GM11168 (cell line): ENCODE results near the gene GLIPR1.
"Not testable (repeated sequence)": the region's sequence is repeated elsewhere in the genome, so short reads cannot be mapped to it uniquely, and the experiment has no call there.

Source experiments
- in situ Hi-C: fragments of 300-500 bp; cut with MboI; formaldehyde crosslinking; loops from one replicate; pipeline ENCODE4 v1.12.0; 2022; ENCODE audit warnings: low sequenced_read_pairs; ENCODE audit not compliant: unreplicated experiment

The GLIPR1 gene

GRCh38 chr12:75480469-75480949, at the start of gene GLIPR1:
Gene GLIPR1, plus strand, starts transcription at chr12:75480755. Its CDS starts 126 bp downstream, at chr12:75480881.
- in situ Hi-C loops: loop anchor here (10.0 kb wide), 1 partner anchor 96 kb away; no protein-coding TSS in a partner anchor

- in situ Hi-C loops: no loop called here
Observed at GRCh38 chr12:75432924-75433323, 47.6 kb upstream of the GLIPR1 start.

DNA sequence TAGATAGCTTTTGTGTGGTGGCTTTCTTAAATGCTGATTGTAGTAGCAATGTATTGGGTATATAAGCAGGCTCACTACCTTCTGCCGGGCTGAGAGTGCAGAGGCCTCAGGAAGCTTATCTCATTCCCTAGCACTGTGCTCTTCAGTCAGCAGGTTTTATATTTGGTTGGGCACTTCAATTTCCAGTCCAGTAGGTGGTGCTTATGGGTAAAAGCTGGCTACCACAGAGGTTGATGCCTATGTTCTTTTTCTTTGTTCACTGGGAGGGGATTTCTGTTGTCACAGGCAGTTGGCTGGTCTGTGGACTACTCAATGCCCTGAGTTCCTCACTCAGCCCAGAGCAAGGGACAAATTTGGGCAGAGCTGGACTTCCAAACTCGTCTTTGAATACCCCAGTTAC, 43.0 kb upstream of the GLIPR1 start:
- in situ Hi-C loops: no loop called here

- in situ Hi-C loops: no loop called here
Observed at GRCh38 chr12:75438059-75438754, 42.3 kb upstream of the GLIPR1 start.

- in situ Hi-C loops: no loop called here
Observed at GRCh38 chr12:75439048-75439447, 41.5 kb upstream of the GLIPR1 start.

DNA sequence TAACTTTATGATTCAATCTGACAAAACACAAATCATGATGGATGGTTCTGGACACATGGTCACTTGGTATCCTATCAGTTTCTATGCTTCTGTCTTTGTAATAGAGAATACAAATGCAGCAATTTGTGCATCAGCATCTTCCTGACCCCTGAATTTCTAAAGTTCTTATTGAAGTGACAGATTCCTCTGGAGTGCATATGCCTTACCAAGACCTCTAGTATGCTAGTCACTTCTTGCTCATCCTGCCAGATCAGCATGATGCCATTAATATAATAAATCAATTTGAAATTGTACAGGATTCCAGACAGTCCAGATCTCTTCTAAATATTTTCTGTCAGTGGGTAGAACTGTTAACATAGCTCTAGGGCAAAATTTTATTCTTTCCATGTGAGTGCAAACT, 40.6 kb upstream of the GLIPR1 start:
- in situ Hi-C loops: no loop called here

DNA sequence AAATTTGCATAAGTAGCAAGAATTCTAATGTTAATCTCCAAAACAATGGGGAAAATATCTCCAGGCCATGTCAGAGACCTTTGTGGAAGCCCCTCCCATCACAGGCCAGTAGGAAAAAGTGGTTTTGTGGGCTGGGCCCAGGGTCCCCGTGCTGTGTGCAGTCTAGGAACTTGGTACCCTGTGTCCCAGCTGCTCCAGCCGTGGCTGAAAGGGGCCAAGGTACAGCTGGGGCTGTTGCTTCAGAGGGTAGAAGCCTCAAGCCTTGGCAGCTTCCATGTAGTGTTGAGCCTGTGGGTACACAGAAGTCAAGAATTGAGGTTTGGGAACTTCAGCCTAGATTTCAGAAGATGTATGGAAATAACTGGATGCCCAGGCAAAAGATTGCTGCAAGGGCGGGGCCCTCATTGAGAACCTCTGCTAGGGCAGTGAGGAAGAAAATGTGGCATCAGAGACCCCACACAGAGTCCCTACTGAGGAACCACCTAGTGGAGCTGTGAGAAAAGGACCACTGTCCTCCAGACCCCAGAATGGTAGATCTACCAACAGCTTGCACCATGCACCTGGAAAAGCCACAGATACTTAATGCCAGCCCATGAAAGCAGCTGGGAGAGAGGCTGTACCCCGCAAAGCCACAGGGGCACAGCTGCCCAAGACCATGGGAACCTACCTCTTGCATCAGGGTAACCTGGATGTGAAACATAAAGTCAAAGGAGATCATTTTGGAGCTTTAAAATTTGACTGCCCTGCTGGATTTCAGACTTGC, 38.7 kb upstream of the GLIPR1 start:
- in situ Hi-C loops: not testable (repeated sequence)

- in situ Hi-C loops: not testable (repeated sequence)
Observed at GRCh38 chr12:75442454-75442853, 38.1 kb upstream of the GLIPR1 start.

- in situ Hi-C loops: no loop called here
Observed at GRCh38 chr12:75443709-75444108, 36.8 kb upstream of the GLIPR1 start.

- in situ Hi-C loops: no loop called here
Observed at GRCh38 chr12:75444429-75445136, 36.0 kb upstream of the GLIPR1 start.

DNA sequence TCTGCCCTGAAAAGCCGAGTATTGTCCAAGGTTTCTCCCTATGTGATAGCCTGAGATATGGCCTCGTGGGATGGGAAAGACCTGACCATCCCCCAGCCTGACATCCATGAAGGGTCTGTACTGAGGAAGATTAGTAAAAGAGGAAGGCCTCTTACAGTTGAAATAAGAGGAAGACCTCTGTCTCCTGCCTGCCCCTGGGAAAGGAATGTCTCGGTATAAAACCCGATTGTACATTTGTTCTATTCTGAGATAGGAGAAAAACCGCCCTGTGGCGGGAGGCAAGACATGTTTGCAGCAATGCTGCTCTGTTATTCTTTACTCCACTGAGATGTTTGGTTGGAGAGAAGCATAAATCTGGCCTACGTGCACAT, 35.4 kb upstream of the GLIPR1 start:
- in situ Hi-C loops: not testable (repeated sequence)

DNA sequence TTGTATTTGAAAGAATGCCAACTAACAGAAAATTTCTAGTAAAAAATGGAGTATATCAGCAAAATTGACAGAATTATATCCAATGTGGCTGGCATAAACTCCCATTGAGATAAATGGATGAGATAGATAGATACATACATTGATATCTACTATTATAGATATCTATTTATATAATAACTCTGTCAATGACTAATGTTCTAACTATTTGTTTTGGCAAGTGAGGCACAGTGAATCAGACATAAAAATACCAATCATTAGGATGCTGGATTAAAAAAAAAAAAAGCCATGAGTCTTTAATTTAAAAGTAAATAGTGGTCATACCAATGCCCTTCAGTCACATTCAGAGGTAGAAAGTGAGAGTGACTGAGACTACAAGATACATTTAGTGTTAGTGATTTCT, 33.7 kb upstream of the GLIPR1 start:
- in situ Hi-C loops: no loop called here

DNA sequence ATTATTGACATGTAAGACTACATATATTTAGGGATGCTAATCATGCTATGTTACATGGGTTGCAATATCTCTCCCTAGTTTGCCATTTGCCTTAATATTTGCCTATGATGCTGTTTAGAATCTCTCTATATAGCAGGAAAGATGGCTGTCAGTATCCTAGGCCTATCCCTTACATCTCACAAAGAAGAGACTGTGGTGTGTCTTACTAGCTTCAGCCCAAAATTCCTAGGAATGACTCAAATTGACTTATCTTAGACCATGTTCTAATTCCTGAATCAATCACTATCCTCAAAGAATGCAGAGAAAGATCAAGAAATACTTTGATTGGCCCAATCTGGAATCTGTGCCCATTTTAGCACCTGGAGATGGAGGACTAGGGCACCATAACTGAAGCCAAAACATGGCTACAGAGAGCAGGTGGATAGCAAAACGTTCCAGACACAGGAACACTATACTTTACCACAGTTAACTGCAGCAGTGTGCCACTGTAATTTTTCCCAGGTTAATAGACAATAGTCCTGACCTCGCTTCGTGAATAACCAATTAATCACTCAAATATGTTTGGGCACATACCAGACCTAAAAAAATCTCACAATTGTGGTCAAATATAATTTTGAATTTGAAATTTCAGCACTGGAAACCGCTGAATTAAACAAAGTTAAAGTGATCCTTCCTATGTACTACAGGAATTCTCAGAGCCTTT, 32.7 kb upstream of the GLIPR1 start:
- in situ Hi-C loops: no loop called here

- in situ Hi-C loops: no loop called here
Observed at GRCh38 chr12:75452675-75453330, 27.8 kb upstream of the GLIPR1 start.

DNA sequence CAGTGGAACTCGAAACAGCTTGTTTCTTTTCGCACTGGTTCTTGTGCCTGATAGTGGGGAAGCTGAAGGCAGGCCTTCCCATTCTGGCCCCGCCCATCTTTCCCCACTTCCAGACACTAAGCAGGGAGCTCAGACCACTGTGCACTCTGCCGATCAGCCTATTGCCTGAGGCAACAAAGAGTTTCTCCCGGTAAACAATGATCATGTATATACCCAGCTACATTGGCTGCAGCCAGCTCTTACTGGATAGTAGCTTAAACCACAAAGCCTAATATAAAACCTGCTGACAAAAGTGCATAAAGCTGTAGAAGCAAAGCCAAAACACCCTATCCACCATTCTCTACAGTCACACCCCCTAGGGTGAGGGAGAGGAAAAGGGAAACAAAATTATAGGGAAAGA, 24.7 kb upstream of the GLIPR1 start:
- in situ Hi-C loops: no loop called here

DNA sequence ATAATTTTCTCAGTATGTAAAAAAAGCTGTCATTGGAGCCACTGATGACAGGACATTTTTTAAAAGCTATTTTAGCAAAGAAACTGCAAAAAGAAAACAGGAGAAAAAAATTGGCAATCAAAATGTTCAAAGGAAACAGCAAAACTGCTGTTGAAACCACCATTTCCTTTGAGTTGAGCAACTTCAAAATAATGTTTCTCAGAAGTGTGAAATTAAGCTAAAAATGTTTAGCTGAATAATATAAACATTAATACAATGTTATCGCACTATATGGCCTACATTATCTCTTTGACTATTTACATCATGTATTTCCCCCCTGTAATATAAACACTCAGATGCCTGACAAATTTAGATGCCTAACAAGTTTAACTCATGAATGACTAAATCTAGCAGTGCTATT, 23.4 kb upstream of the GLIPR1 start:
- in situ Hi-C loops: no loop called here

GRCh38 chr12:75457866-75458265, 22.7 kb upstream of the GLIPR1 start:
- in situ Hi-C loops: not testable (repeated sequence)

GRCh38 chr12:75459755-75460154, 20.8 kb upstream of the GLIPR1 start:
- in situ Hi-C loops: no loop called here

DNA sequence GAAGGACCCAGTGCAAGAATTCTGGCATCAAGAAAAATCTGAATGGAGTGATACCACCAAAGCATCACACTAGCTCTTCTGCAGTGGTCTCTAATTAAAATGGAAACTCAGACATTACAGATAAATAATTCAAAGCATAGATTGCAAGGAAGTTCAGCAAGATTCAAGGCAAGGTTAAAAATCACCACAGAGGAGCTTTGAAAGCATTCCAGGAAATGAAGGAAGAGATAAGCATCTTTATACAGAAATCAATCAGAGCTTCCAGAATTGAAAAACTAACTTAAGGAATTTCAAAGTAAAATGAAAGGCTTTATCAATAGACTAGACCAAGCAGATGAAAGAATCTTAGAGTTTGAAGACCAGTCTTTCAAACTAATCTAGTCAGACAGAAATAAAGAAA, 20.4 kb upstream of the GLIPR1 start:
- in situ Hi-C loops: no loop called here
